ENCODE measurements around the gene CACNA1B. TPM values are rescaled to one million over a fixed set of nuclear protein-coding genes. Genes with fewer than 3 reads are reported as not detected.

Gene CACNA1B
- total and polyA plus RNA-seq, 2 of the 4 experiments (the other 2 are of a cell fraction) = 0.02 TPM; not detected in 1

GRCh38 chr9:138011951-138012500 lies 134.4 kb downstream of the CACNA1B start:
- Histone ChIP-seq H3K18ac (ENCODE audit: low read depth, low read length) (no peak overlapping the region), H3K4ac (ENCODE audit: low read depth, low read length) (no peak overlapping the region), H4K8ac (ENCODE audit: low read depth in 2 of 2, low read length in 2 of 2) (no peak overlapping the region), H4K91ac (ENCODE audit: insufficient read depth, low read depth, low read length) (no peak overlapping the region), H2AFZ (replicated peaks; ENCODE audit: low read length, poor library complexity) (no peak overlapping the region), H4K20me1 (ENCODE audit: insufficient read depth, low read length) (no peaks in the 10 kb centered on the region), H3K4me2 (ENCODE audit: low read depth, low read length) (no peak overlapping the region), H4K5ac (ENCODE audit: low read depth, low read length) (no peak overlapping the region), H3K36me3 (ENCODE audit: control insufficient read depth, insufficient read depth, low read length) (no peaks in the 10 kb centered on the region), H3K56ac (ENCODE audit: extremely low read depth, insufficient read depth, low read length) (no peak overlapping the region), H3K9me1 (ENCODE audit: insufficient read depth, low read length) (no peaks in the 10 kb centered on the region), H2AK9ac (replicated peaks; ENCODE audit: low read depth, low read length, poor library complexity) (no peak overlapping the region), H3K4me3 (ENCODE audit: insufficient read depth, low read depth, low read length) (no peak overlapping the region), H3K4me1 (ENCODE audit: control insufficient read depth, insufficient read depth, low read length) (no peaks in the 10 kb centered on the region), H3K27ac (ENCODE audit: insufficient read depth, low read length) (no peak overlapping the region), H3K9ac (ENCODE audit: low read depth, low read length) (no peak overlapping the region), H3K14ac (replicated peaks; ENCODE audit: low read depth, low read length) (no peak overlapping the region), H3K23ac (ENCODE audit: low read depth, low read length) (no peak overlapping the region), H2BK120ac (ENCODE audit: low read depth, low read length) (no peak overlapping the region), H2BK15ac (ENCODE audit: low read depth, low read length) (no peak overlapping the region), H3K27me3 (ENCODE audit: control insufficient read depth, insufficient read depth, low read length) (no peaks in the 10 kb centered on the region), H3K9me3 (ENCODE audit: control insufficient read depth, insufficient read depth, low read length) (peaks cover 19% of the 10 kb centered on the region; the same call in 1 of the 2 replicates), H2BK20ac (ENCODE audit: low read depth, low read length) (no peak overlapping the region), H2AK5ac (ENCODE audit: low read depth, low read length) (no peak overlapping the region), H3K79me1 (ENCODE audit: low read depth in 1 of 2, low read length in 2 of 2) (no peaks in the 10 kb centered on the region), H2BK5ac (ENCODE audit: low read depth, low read length, poor library complexity, severe bottlenecking) (no peak overlapping the region)
- dilution Hi-C loops (cut with HindIII; ENCODE audit: low sequenced_read_pairs, unreplicated experiment) (no loop called here), in situ Hi-C loops (cut with MboI; ENCODE audit: low sequenced_read_pairs) (no loop called here), intact Hi-C loops (cut with micrococcal nuclease) (no loop called here)
- WGBS, 2 experiments (ENCODE audit: extremely low coverage in 2 of 2, insufficient read length in 1 of 2) = 75% methylated on average over 1 of the region's 4 CpGs; no CpG with 5 or more reads in 1 of the 2 experiments
- no peak for DNase-seq
- ATAC-seq (ENCODE audit: low read depth) = no peak
- BruUV-seq (replicated peaks) = no TSS peak
- ChIA-PET CTCF (interaction anchor here (0.5 kb wide), 1 partner anchor 18 kb away, joined by 3 read pairs; no protein-coding TSS in a partner anchor), POLR2A (ENCODE audit: unreplicated experiment) (no interaction called here)
- no peak for TF ChIP-seq CHD1 (IDR thresholded peaks at IDR 0.05; ENCODE audit: low read depth, low read length)
- no peak for TF ChIP-seq RAD21 (IDR thresholded peaks at IDR 0.05; ENCODE audit: low read length)
- TF ChIP-seq MAZ (IDR thresholded peaks at IDR 0.05; ENCODE audit: borderline replicate concordance, low read depth, low read length) = no peak
- TF ChIP-seq CTCF (conservative IDR thresholded peaks at IDR 0.05; ENCODE audit: low read depth, low read length) = no peak
- no peak for TF ChIP-seq SMC3 (IDR thresholded peaks at IDR 0.05; ENCODE audit: low read depth, low read length)
- TF ChIP-seq NFE2L2 (IDR thresholded peaks at IDR 0.05; ENCODE audit: low read depth, low read length) = no peak
- TF ChIP-seq RCOR1 (IDR thresholded peaks at IDR 0.05; ENCODE audit: insufficient replicate concordance, low read length) = no peak
- TF ChIP-seq RFX5 (IDR thresholded peaks at IDR 0.05; ENCODE audit: low read depth, low read length) = no peak
- no peak for TF ChIP-seq CEBPB (IDR thresholded peaks at IDR 0.05; ENCODE audit: low read depth, low read length)
- TF ChIP-seq MXI1 (IDR thresholded peaks at IDR 0.05; ENCODE audit: borderline replicate concordance, low read depth, low read length) = no peak
- TF ChIP-seq, protein P1, sequence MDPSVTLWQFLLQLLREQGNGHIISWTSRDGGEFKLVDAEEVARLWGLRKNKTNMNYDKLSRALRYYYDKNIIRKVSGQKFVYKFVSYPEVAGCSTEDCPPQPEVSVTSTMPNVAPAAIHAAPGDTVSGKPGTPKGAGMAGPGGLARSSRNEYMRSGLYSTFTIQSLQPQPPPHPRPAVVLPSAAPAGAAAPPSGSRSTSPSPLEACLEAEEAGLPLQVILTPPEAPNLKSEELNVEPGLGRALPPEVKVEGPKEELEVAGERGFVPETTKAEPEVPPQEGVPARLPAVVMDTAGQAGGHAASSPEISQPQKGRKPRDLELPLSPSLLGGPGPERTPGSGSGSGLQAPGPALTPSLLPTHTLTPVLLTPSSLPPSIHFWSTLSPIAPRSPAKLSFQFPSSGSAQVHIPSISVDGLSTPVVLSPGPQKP (IDR thresholded peaks at IDR 0.05; ENCODE audit: borderline replicate concordance, low read depth, low read length) = no peak
- TF ChIP-seq BHLHE40 (IDR thresholded peaks at IDR 0.05; ENCODE audit: low read depth, low read length) = no peak
- TF ChIP-seq MAFK (IDR thresholded peaks at IDR 0.05; ENCODE audit: low read depth, low read length) = no peak
- no peak for TF ChIP-seq POLR2A (IDR thresholded peaks at IDR 0.05; ENCODE audit: low read depth, low read length)
- TF ChIP-seq, protein P2, sequence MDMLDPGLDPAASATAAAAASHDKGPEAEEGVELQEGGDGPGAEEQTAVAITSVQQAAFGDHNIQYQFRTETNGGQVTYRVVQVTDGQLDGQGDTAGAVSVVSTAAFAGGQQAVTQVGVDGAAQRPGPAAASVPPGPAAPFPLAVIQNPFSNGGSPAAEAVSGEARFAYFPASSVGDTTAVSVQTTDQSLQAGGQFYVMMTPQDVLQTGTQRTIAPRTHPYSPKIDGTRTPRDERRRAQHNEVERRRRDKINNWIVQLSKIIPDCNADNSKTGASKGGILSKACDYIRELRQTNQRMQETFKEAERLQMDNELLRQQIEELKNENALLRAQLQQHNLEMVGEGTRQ (IDR thresholded peaks at IDR 0.05; ENCODE audit: low read depth, low read length) = no peak
- TF ChIP-seq FOS (IDR thresholded peaks at IDR 0.05; ENCODE audit: low read depth, low read length) = no peak

Data from IMR-90 (cell line).